HepG2 (cell line): ENCODE measurements around the gene ZNF33A. TPM values are rescaled to one million over a fixed set of nuclear protein-coding genes. Genes with fewer than 3 reads are reported as not detected.

Experiments
- BHLHE40 ChIP-seq: IDR thresholded peaks from 2 replicates; pipeline ENCODE4 v1.6.1; 2011; ENCODE audit warnings: low read length, improper control_type of control experiment
- CCAR2 ChIP-seq: fragments of 200-400 bp; formaldehyde crosslinking; optimal IDR thresholded peaks from 2 replicates; pipeline ENCODE3; 2018; ENCODE audit warnings: low read depth, mild to moderate bottlenecking, low read length, moderate library complexity
- DDIT3 ChIP-seq: sonication (generic); formaldehyde crosslinking; IDR thresholded peaks from 2 replicates; pipeline ENCODE4 v1.4.0; 2020; ENCODE audit warnings: mild to moderate bottlenecking, missing genetic modification reagents
- KDM3A ChIP-seq: IDR thresholded peaks from 2 replicates; pipeline ENCODE4 v1.6.1; 2018; ENCODE audit warnings: low read depth, missing compliant biosample characterization
- MTERF4 ChIP-seq: sonication (generic); formaldehyde crosslinking; IDR thresholded peaks from 2 replicates; pipeline ENCODE4 v1.8.0; 2023; ENCODE audit warnings: mild to moderate bottlenecking, missing genetic modification reagents
- MXD4 ChIP-seq: IDR thresholded peaks from 2 replicates; pipeline ENCODE4 v1.6.1; 2016; ENCODE audit warnings: mild to moderate bottlenecking, missing biosample characterization, missing genetic modification reagents
- NFE2L1 ChIP-seq: sonication (generic); formaldehyde crosslinking; IDR thresholded peaks from 2 replicates; pipeline ENCODE4 v1.4.0; 2020; ENCODE audit warnings: missing genetic modification reagents, mild to moderate bottlenecking, borderline replicate concordance
- ONECUT2 ChIP-seq: sonication (generic); formaldehyde crosslinking; IDR thresholded peaks from 2 replicates; pipeline ENCODE4 v1.4.0; 2020; ENCODE audit warnings: missing genetic modification reagents
- SUZ12 ChIP-seq: fragments of 150-350 bp; IDR thresholded peaks from 2 replicates; pipeline ENCODE4 v1.6.1; 2014; ENCODE audit warnings: low read depth, low read length
- TCF7L2 ChIP-seq: IDR thresholded peaks from 2 replicates; pipeline ENCODE4 v1.6.1; 2011; ENCODE audit warnings: mild to moderate bottlenecking, low read depth, low read length, moderate library complexity
- THAP11 ChIP-seq: IDR thresholded peaks from 2 replicates; pipeline ENCODE4 v1.6.1; 2016; ENCODE audit warnings: missing biosample characterization, missing genetic modification reagents
- TRAFD1 ChIP-seq: sonication (generic); formaldehyde crosslinking; IDR thresholded peaks from 2 replicates; pipeline ENCODE4 v1.5.1; 2020; ENCODE audit warnings: missing genetic modification reagents, mild to moderate bottlenecking, borderline replicate concordance
- ZBTB7A ChIP-seq: sonication (generic); formaldehyde crosslinking; IDR thresholded peaks from 2 replicates; pipeline ENCODE4 v1.8.0; 2022; ENCODE audit warnings: mild to moderate bottlenecking, missing genetic modification reagents
- ZMYM3 ChIP-seq: sonication (generic); formaldehyde crosslinking; IDR thresholded peaks from 2 replicates; pipeline ENCODE4 v1.5.1; 2020; ENCODE audit warnings: mild to moderate bottlenecking, missing genetic modification reagents
- ZNF142 ChIP-seq: sonication (generic); formaldehyde crosslinking; IDR thresholded peaks from 2 replicates; pipeline ENCODE4 v1.4.0; 2020; ENCODE audit warnings: missing genetic modification reagents
- ZNF441 ChIP-seq: sonication (generic); formaldehyde crosslinking; IDR thresholded peaks from 2 replicates; pipeline ENCODE4 v1.7.0; 2021; ENCODE audit warnings: missing genetic modification reagents, borderline replicate concordance
- ZNF451 ChIP-seq: sonication (generic); formaldehyde crosslinking; IDR thresholded peaks from 2 replicates; pipeline ENCODE4 v1.5.0; 2020; ENCODE audit warnings: mild to moderate bottlenecking, missing genetic modification reagents
- ZNF691 ChIP-seq: sonication (generic); formaldehyde crosslinking; IDR thresholded peaks from 2 replicates; pipeline ENCODE4 v1.4.0; 2020; ENCODE audit warnings: missing genetic modification reagents, low read depth, mild to moderate bottlenecking, borderline replicate concordance
- ZNF703 ChIP-seq: sonication (generic); formaldehyde crosslinking; IDR thresholded peaks from 2 replicates; pipeline ENCODE4 v1.5.1; 2020; ENCODE audit warnings: missing genetic modification reagents, mild to moderate bottlenecking, moderate library complexity, borderline replicate concordance
- ZNF775 ChIP-seq: sonication (generic); formaldehyde crosslinking; IDR thresholded peaks from 2 replicates; pipeline ENCODE4 v1.4.0; 2020; ENCODE audit warnings: missing genetic modification reagents, mild to moderate bottlenecking, moderate library complexity, borderline replicate concordance
- polyA plus RNA-seq, 8 experiments: library from polyadenylated mRNA; depleted of rRNA in 3 of 8; stranded (reverse) in 7 of 8; unstranded in 1 of 8; fragments of >200 nt; fragmentation: Illumina TruSeq in 4 of 8; extraction: Trizol in 4 of 8; gene quantifications; 2 replicates each; pipeline versions ENCODE4 v1.2.1 to v1.2.3, GENCODE V29; 2011 to 2016; ENCODE audit warnings: low read depth in 4 of 8, missing spikeins in 1 of 8, mixed read lengths in 1 of 8; ENCODE audit not compliant: insufficient read depth in 1 of 8
- total RNA-seq, 5 experiments: library from RNA; depleted of rRNA; stranded (reverse); fragments of >200 nt; fragmentation: Illumina TruSeq; extraction: Trizol; gene quantifications; 2 replicates each; pipeline ENCODE4 v1.2.3, GENCODE V29; 2016; ENCODE audit warnings: low read depth in 1 of 5

ZNF33A gene
- total and polyA plus RNA-seq, 2 of the 13 experiments (the other 11 are each of a cell fraction or from before 2014, with no cell fraction given) = 13.1 to 22.5 TPM

GRCh38 chr10:38010119-38010903 lies at the start of gene ZNF33A (continued):
- no peak for TF ChIP-seq ZNF142 (CRISPR knock-in tag)
- TF ChIP-seq ZNF691 (CRISPR knock-in tag) = no peak
- no peak for TF ChIP-seq TCF7L2
- TF ChIP-seq ZMYM3 (CRISPR knock-in tag) = no peak
- no peak for TF ChIP-seq NFE2L1 (CRISPR knock-in tag)
- no peak for TF ChIP-seq MTERF4
- no peak for TF ChIP-seq MXD4 (CRISPR knock-in tag)
- no peak for TF ChIP-seq TRAFD1 (CRISPR knock-in tag)
- TF ChIP-seq CCAR2 = no peak
- TF ChIP-seq THAP11 (CRISPR knock-in tag) = peak; percentile 97
- TF ChIP-seq BHLHE40 = no peak; the same call in 1 of the 2 replicates
- TF ChIP-seq ZBTB7A (CRISPR knock-in tag) = no peak
- TF ChIP-seq ZNF441 (CRISPR knock-in tag) = no peak
- 0 out of 2 replicates have a peak, but pooled peaks have one; percentile 17 for TF ChIP-seq ONECUT2 (CRISPR knock-in tag)
- no peak for TF ChIP-seq KDM3A
- TF ChIP-seq DDIT3 (CRISPR knock-in tag) = no peak
- TF ChIP-seq ZNF703 (CRISPR knock-in tag) = no peak
- TF ChIP-seq ZNF775 (CRISPR knock-in tag) = no peak
- TF ChIP-seq ZNF451 (CRISPR knock-in tag) = no peak
- peak; percentile 68 for TF ChIP-seq SUZ12
